SKM-1 treated with dmso at 0.1 percent for 144 hours (cell line): Measurements from ENCODE around the gene ERVH48-1.
"Not testable (repeated sequence)": the region's sequence is repeated elsewhere in the genome, so short reads cannot be mapped to it uniquely, and the experiment has no call there.

ENCODE experiments used
- DNase-seq: peaks from one replicate; lab custom pipeline; 2025; ENCODE audit not compliant: unreplicated experiment; lab: John Stamatoyannopoulos, UW

ERVH48-1 gene

DNA sequence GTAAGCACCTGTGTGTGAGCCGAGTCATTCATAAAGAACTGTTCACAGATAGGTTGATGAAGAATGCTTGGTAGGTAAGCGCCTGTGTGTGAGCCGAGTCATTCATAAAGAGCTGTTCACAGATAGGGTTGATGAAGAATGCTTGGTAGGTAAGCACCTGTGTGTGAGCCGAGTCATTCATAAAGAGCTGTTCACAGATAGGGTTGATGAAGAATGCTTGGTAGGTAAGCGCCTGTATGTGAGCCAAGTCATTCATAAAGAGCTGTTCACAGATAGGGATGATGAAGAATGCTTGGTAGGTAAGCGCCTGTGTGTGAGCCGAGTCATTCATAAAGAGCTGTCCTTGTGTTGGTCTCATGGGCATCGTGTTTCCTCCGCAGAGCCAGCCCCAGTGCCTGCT lies 16.9 kb downstream of the ERVH48-1 start:
- not testable (repeated sequence) for DNase-seq

DNA sequence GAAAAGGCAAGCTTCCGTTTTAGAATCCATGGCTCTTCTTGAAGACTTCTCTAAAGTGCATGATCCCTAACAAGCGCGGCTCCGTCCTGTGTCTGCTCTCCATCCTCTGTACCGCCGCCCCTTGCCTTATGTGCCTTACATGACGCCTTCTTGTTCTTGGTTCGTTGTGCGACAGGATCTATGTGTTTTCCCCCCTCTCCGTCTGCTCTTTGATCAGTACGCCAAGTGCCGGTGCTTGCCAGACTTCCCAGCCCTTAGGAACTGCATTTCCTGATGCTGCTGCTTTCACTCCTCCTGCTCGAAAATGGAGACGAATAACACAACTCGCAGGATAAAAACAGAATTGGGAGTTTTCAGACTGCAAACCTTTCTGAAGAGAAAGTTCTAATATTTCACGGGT lies 19.2 kb downstream of the ERVH48-1 start:
- DNase-seq, result no peak

DNA sequence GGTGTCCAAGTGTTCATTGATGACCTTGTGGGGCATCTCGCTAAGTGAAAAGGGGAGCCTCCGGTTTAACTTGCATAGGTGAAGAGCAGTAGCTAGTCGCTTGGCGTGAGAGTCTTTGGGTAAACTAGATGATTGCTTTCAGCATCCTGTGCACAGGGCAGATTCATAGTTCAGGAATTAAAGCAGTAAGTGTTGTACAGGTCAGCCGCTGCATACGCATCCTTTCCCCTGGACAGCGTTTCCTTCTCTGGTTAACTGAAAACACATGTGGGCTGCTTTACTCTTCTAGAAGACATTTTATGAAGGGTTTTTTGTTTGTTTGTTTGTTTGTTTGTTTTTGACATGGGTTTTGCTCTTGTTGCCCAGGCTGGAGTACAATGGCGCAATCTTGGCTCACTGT lies 20.2 kb downstream of the ERVH48-1 start:
- DNase-seq, result no peak

DNA sequence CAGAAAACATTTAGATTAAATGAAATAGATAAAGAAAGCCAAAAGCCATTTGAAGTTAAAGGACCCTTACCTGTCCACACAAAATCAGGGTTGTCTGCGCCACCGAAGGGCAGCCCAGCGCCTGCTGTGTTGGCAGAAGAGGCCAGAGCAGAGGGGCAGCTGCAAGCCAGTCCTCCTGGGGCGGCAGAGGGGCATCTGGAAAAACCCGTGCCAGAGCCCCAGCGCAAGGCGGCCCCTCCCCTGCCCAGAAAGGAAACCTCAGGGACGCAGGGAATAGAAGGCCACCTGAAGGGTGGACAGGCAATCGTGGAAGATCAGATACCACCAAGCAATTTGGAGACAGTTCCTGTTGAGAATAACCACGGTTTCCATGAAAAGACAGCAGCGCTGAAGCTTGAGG lies 21.6 kb downstream of the ERVH48-1 start:
- no peak for DNase-seq

DNA sequence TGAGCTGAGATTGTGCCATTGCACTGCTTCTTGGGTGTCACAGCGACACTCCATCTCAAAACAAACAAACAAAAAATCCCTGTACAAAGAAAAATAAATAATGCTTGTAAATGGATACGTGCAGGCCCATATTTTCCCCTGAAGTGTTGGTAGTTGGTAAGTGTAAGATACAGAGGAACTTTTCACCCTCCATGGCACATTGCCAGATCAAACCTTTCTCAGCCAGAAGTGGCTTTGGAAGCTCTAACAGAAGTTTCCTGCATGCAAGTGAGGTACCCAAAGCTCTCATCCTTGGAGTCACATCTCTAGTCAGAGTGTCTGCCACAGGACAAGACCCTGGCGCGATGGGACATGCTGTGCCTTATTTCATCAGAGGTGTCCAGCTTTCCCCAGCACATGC lies 25.0 kb downstream of the ERVH48-1 start:
- DNase-seq, result no peak

DNA sequence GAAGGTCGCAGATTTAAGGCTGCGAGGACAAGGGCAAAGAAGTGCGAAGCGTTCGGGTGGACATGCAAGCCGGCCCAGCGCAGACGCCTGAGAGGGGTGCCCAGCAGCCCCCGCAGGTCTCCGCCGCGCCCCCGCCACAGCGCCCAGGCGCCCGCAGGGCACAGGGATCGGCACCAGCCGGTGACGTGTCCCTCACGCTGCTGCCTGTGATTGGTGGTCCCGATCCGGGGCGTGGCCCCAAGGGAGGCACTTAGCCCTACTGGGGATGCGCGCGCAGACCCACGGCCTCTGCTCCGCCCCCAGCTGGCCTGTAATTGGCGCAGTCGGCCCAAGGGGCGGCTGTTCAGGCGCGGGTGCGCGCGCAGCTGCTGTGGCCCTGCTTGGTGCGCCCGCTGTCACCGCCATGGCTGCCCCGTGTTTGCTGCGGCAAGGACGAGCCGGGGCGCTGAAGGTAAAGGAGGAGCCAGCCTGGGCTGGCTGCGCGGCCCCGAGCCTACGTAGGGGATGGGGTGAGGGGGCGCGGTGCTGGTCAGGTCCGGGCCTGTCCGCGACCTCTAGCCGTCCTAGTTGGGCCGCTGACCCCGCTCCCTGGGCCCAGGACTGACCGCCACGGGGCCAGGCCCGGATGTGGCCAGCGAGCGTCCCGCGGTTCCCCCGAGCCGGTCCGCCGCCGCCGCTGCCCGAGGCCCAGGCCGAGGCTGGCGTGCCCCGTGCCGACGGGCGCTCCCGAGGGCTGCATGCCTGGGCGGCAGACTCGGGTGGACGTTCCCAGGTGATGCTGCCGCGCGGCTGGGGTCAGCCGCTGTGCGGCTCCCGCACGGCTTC lies 32.3 kb downstream of the ERVH48-1 start, which contains the start of gene NDUFV3:
TSS of gene NDUFV3 (plus strand) at position 379 of the 825 bp plus-strand sequence. CDS start at position 404, 25 bp downstream.
- DNase-seq, result peak; percentile 97

DNA sequence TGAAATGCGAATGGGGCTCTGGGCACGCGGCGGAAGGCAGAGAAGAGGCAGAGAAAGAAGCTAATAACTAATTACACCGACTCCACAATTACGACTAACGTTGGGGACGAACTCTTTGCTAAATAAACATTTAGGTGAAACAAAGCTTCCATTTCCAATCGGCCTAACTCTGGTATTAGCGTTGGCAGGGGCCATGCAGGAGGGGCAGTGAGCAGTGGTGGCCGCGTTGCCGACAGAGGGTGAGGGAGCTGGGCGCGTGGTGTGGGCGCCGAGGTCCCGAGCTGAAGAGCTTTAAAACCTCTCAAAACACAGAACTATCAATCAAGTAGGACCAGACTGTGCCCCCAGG lies 32.9 kb downstream of the ERVH48-1 start:
- DNase-seq, result no peak

DNA sequence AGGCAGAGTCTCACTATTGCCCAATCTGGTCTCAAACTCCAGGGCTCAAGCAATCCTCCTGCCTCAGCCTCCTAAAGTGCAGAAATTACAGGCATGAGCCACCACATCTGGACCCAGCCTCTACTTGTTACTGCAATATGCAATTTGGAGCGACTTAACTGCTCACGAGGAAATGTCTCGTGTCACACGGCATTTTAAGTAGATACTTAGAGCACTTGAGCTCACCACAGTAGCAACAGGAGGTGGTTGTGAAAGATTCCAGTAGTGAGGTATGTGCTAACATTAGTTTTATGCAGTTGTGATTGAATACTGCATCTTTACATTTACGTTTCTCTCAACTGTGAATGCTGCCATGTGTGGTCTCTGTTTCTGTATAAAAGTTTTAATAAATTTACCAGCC lies 38.1 kb downstream of the ERVH48-1 start:
- no peak for DNase-seq

DNA sequence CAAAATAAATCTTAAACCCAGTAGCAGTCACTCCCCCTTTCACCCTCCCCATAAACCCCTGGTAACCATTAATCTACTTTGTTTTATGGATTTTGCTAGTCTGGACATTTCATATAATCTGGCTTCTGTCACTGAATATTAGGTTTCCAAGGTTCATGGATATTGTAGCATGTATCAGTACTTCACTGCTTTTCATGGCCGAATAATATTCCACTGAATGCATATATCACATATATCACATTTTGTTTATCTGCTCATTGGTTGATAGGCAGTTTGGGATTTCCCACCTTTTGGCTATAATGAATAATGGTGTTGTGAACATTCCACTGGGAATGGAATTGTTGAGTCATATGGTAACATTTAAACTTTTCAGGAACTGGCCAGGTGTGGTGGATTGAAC lies 41.5 kb downstream of the ERVH48-1 start:
- DNase-seq, result no peak

DNA sequence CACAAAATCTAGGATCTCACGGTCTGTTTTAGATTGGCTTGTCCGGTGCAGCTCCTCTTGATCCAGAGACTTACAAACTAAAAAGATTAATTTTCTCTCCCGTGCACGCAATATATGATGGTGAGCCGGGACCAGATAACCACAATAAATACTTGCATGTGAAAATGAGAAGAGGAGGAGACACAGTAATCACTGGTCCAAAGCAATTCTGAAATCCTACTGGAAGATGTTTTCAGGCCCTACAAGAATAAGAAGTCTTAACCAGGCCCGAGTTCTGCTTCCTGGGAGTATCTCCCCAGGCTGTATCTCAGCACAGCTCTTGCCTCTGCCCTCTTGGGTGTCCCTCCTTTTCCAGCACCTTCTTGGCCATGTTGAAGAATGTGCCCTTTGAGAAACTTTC lies 45.1 kb downstream of the ERVH48-1 start:
- no peak for DNase-seq

DNA sequence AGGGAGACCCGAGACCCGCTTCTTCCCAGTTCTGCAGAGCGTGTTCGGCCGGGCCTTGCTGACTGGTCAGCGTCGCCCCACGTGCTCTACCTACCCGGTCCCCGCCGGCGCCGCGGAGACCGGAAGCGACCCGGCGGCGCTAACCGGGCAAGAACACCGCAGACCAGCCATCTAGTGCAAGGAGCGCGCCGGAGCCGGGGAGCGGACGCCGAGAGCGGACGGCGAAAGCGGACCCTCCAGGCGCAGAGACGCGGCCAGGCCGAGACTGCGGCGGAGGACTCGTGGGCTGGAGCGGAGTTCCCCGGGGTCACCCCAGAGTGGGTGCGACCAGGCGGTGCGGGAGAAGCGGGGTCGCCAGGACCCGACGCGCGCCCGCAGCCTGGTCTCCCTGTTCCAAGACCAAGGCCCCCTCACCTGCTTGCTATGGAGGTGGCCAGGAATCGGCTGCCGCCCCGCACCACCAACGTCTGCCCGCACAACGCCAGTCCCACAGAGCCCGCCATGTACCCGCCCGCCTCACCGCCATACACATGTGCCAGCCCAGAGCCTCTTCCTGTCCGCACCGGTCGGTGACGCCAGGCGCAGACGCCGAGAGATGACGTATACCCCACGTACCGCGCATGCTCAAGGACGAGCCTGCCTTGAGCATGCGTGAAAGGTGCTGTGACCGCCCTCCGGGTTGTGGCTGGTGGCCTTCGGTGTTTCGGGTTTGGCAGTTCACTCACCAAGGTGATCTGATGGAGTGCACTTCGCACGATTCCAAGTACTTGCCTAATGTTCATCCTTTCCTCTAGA lies 46.2 kb downstream of the ERVH48-1 start, which contains the start of gene WDR4:
TSS of gene WDR4 (minus strand) at position 547 of the 795 bp plus-strand sequence. CDS start at position 503, 44 bp downstream.
- peak; percentile 92 for DNase-seq

DNA sequence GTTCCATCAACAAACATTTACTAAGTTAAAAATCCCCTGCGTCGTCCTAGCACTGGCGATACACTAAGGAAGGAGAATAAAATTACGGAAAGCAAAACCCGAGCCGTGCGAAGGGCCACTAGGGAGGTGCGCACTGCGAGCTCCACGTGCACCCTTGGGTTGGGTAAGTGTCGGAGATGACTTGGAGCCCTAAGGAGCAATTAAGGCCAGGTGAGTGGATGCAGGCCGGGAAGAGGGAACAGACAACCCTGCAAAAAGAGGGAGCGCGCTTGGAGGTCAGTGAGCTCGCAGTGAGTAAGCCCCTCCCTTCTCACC lies 46.8 kb downstream of the ERVH48-1 start:
- no peak for DNase-seq

DNA sequence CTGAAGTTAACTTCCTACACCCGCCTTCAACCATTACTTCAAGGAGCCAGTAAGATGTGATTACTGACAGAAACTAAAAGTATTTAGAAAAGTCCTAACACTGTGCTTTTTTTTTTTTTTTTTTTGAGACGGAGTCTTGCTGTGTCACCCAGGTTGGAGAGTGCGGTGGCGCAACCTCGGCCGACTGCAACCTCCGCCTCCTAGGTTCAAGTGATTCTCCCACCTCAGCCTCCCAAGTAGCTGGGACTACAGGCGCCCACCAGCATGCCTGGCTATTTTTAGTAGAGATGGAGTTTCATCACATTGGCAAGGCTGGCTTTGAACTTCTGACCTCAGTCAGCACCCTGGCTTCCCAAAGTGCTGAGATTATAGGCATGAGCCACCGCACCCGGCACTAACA lies 49.6 kb downstream of the ERVH48-1 start:
- DNase-seq, result not testable (repeated sequence)

DNA sequence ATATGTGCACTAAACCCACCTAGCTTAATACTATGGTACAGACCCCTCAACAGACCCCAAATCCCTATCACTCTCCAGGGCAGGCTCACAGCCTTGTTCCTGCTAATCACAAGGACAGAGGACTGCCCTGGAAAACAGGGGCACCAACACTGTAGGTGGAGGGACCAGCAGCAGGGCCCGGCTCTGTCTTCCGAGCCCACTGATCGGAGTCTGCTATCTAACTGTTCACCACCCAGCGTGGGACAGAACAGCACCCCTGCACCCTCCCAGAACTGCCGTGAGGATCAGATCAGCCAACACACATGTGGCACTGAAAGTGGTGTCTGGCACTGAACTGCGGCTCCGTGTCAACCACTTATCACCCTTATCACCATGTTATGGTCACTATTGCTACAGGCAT lies 52.3 kb downstream of the ERVH48-1 start:
- DNase-seq, result no peak

DNA sequence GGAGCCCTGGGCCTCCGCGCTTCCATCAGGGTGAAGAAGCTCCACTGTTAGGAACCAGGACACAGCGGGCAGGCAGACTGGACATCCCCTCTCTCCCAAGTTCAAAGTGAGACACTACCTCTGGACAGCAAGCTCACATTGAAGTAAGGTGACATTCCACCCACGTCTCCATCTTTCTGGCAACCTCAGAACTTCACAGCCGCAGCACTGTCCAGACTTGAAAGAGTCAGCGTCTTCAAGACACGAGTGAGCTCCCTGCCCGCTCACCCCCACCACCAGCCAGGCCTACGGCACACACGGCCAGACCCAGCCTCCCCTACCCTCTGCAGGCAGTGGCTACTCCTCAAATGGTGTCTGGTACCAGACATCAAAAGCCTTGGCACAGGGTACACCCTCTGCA lies 57.2 kb downstream of the ERVH48-1 start:
- no peak for DNase-seq
